H1 (cell line): ENCODE data around the gene NIPAL1. TPM values are rescaled to one million over a fixed set of nuclear protein-coding genes. Genes with fewer than 3 reads are reported as not detected.

Source experiments
- CTCF ChIA-PET: fragments of 300-600 bp; sonication (Branson Sonifier 250); formaldehyde crosslinking; loops from one replicate; lab custom pipeline; 2021; ENCODE audit not compliant: partially characterized antibody; lab: Charles Lee
- POLR2A ChIA-PET: fragments of 300-600 bp; sonication (Branson Sonifier 250); formaldehyde crosslinking; loops from one replicate; lab custom pipeline; 2021; ENCODE audit warnings: inconsistent platforms; ENCODE audit not compliant: partially characterized antibody; lab: Charles Lee
- DNase-seq, 2 experiments: peaks; one replicate each; pipeline versions ENCODE4 v3.0.0 to v3.0.0-alpha.2; 2010 to 2022; ENCODE audit warnings: low spot score in 2 of 2, low read depth in 1 of 2, mixed read lengths in 1 of 2
- FAIRE-seq: peaks from 2 replicates; lab custom pipeline; 2011; peaks lifted over from hg19 to GRCh38; lab: Jason Lieb, UNC
- H2AFZ ChIP-seq: 2 replicates; pipeline ENCODE4 v1.8.1; 2012; ENCODE audit warnings: low read length, inconsistent platforms
- H2AK5ac ChIP-seq: 2 replicates; pipeline ENCODE4 v1.6.1; 2013; ENCODE audit warnings: low read depth, low read length
- H2BK120ac ChIP-seq: replicated peaks from 2 replicates; pipeline ENCODE3; 2013; ENCODE audit warnings: low read depth, low read length, inconsistent platforms
- H2BK12ac ChIP-seq: 2 replicates; pipeline ENCODE4 v1.6.1; 2013; ENCODE audit warnings: low read depth, low read length
- H2BK15ac ChIP-seq: 2 replicates; pipeline ENCODE4 v1.6.1; 2013; ENCODE audit warnings: low read length
- H2BK20ac ChIP-seq: 2 replicates; pipeline ENCODE4 v1.6.1; 2013; ENCODE audit warnings: low read length
- H2BK5ac ChIP-seq: 2 replicates; pipeline ENCODE4 v1.6.1; 2013; ENCODE audit warnings: low read depth, low read length
- H3K14ac ChIP-seq: 2 replicates; pipeline ENCODE4 v1.6.1; 2013; ENCODE audit warnings: inconsistent platforms; ENCODE audit not compliant: insufficient read length
- H3K18ac ChIP-seq: 2 replicates; pipeline ENCODE4 v1.6.1; 2013; ENCODE audit warnings: low read length; ENCODE audit errors: extremely low read depth
- H3K23ac ChIP-seq: 2 replicates; pipeline ENCODE4 v1.6.1; 2013; ENCODE audit warnings: inconsistent platforms; ENCODE audit not compliant: insufficient read length
- H3K23me2 ChIP-seq: 2 replicates; pipeline ENCODE4 v1.6.1; 2013; ENCODE audit warnings: low read depth, low read length
- H3K27ac ChIP-seq: 2 replicates; pipeline ENCODE4 v1.6.1; 2011; ENCODE audit warnings: low read depth, low read length, inconsistent platforms
- H3K27me3 ChIP-seq, 4 experiments: replicated peaks in 1 of 4; 1 replicate in 1 of 4; 2 replicates in 3 of 4; pipeline versions ENCODE4 v1.6.1 to v1.8.1; 2011 to 2013; ENCODE audit warnings: low read length in 3 of 4, mild to moderate bottlenecking in 3 of 4, inconsistent platforms in 2 of 4, mixed read lengths in 2 of 4, moderate library complexity in 1 of 4; ENCODE audit not compliant: control insufficient read depth in 3 of 4, insufficient read depth in 3 of 4; ENCODE audit errors: extremely low read depth in 1 of 4
- H3K36me3 ChIP-seq, 4 experiments: 2 replicates each; pipeline versions ENCODE4 v1.6.1 to v1.8.1; 2011 to 2013; ENCODE audit warnings: mild to moderate bottlenecking in 4 of 4, low read length in 3 of 4, moderate library complexity in 2 of 4, control low read depth in 1 of 4, inconsistent platforms in 1 of 4; ENCODE audit not compliant: insufficient read depth in 4 of 4, control insufficient read depth in 2 of 4
- H3K4ac ChIP-seq: replicated peaks from 2 replicates; pipeline ENCODE3; 2013; ENCODE audit warnings: low read length, low read depth, mixed read lengths, inconsistent platforms; ENCODE audit not compliant: insufficient read length
- H3K4me1 ChIP-seq, 4 experiments: replicated peaks in 1 of 4; 1 replicate in 1 of 4; 2 replicates in 3 of 4; pipeline versions ENCODE4 v1.6.1 to v1.8.1; 2011 to 2013; ENCODE audit warnings: low read length in 3 of 4, inconsistent platforms in 2 of 4, mixed read lengths in 1 of 4; ENCODE audit not compliant: insufficient read depth in 4 of 4, control insufficient read depth in 3 of 4
- H3K4me2 ChIP-seq, 2 experiments: 2 replicates each; pipeline versions ENCODE4 v1.6.1 to v1.8.1; 2011 to 2013; ENCODE audit warnings: low read depth in 2 of 2, low read length in 2 of 2, control low read depth in 1 of 2, inconsistent platforms in 1 of 2, mild to moderate bottlenecking in 1 of 2; ENCODE audit not compliant: insufficient read depth in 1 of 2
- H3K4me3 ChIP-seq, 4 experiments: fragments of 200-600, 300-600 bp in 1 of 4; sonication (generic), shearing (Covaris generic), sonication (Bioruptor Twin) in 1 of 4; 2 replicates each; pipeline versions ENCODE4 v1.5.1 to v1.8.1; 2011 to 2016; ENCODE audit warnings: low read length in 4 of 4, low read depth in 3 of 4, control low read depth in 2 of 4, inconsistent platforms in 2 of 4, mild to moderate bottlenecking in 2 of 4, mixed read lengths in 1 of 4, moderate library complexity in 1 of 4; ENCODE audit not compliant: insufficient read depth in 2 of 4; ENCODE audit errors: extremely low read depth in 1 of 4
- H3K56ac ChIP-seq: replicated peaks from 2 replicates; pipeline ENCODE3; 2013; ENCODE audit warnings: low read depth, mild to moderate bottlenecking, mixed read lengths, low read length, inconsistent platforms; ENCODE audit not compliant: insufficient read length
- H3K79me1 ChIP-seq: 2 replicates; pipeline ENCODE4 v1.6.1; 2013; ENCODE audit warnings: low read depth, low read length, control low read depth
- H3K79me2 ChIP-seq, 2 experiments: 2 replicates each; pipeline versions ENCODE4 v1.6.1 to v1.8.1; 2012 to 2013; ENCODE audit warnings: low read length in 2 of 2, mild to moderate bottlenecking in 2 of 2, inconsistent platforms in 1 of 2; ENCODE audit not compliant: insufficient read depth in 2 of 2, control insufficient read depth in 1 of 2
- H3K9ac ChIP-seq, 4 experiments: replicated peaks in 1 of 4; 1 replicate in 1 of 4; 2 replicates in 3 of 4; pipeline versions ENCODE4 v1.6.1 to v1.8.1; 2011 to 2013; ENCODE audit warnings: low read depth in 3 of 4, low read length in 3 of 4, control low read depth in 2 of 4, mild to moderate bottlenecking in 2 of 4, moderate library complexity in 2 of 4, inconsistent platforms in 1 of 4; ENCODE audit errors: extremely low read depth in 1 of 4
- H3K9me3 ChIP-seq, 2 experiments: 2 replicates each; pipeline versions ENCODE4 v1.6.1 to v1.8.1; 2012 to 2013; ENCODE audit warnings: mild to moderate bottlenecking in 2 of 2, moderate library complexity in 2 of 2, control low read depth in 1 of 2, inconsistent platforms in 1 of 2, low read depth in 1 of 2, low read length in 1 of 2, mixed read lengths in 1 of 2; ENCODE audit not compliant: insufficient read depth in 2 of 2
- H4K20me1 ChIP-seq, 2 experiments: replicated peaks in 1 of 2; 2 replicates each; pipeline versions ENCODE3 to v1.8.1; 2011 to 2013; ENCODE audit warnings: inconsistent platforms in 2 of 2, low read length in 2 of 2, mild to moderate bottlenecking in 1 of 2; ENCODE audit not compliant: insufficient read depth in 2 of 2, control insufficient read depth in 1 of 2
- H4K5ac ChIP-seq: 2 replicates; pipeline ENCODE4 v1.6.1; 2013; ENCODE audit warnings: low read length, low read depth, mixed read lengths, inconsistent platforms; ENCODE audit not compliant: insufficient read length
- H4K8ac ChIP-seq: 2 replicates; pipeline ENCODE4 v1.8.0; 2013; ENCODE audit warnings: mild to moderate bottlenecking, moderate library complexity, low read length, inconsistent platforms; ENCODE audit not compliant: insufficient read depth; ENCODE audit errors: extremely low read depth
- H4K91ac ChIP-seq: replicated peaks from 2 replicates; pipeline ENCODE3; 2013; ENCODE audit warnings: low read length, mixed read lengths, inconsistent platforms; ENCODE audit not compliant: insufficient read length
- BRCA1 ChIP-seq: IDR thresholded peaks from 2 replicates; pipeline ENCODE4 v1.6.1; 2012; ENCODE audit warnings: low read depth, low read length, improper control_type of control experiment
- SUZ12 ChIP-seq: fragments of 200-600 bp; sonication (generic); IDR thresholded peaks from 2 replicates; pipeline ENCODE4 v1.6.1; 2012; ENCODE audit warnings: mild to moderate bottlenecking, inconsistent platforms, low read length, moderate library complexity, mixed read lengths
- polyA plus RNA-seq, 7 experiments: library from polyadenylated mRNA; depleted of rRNA in 3 of 7; stranded (reverse) in 5 of 7; unstranded in 2 of 7; fragments of >200 nt in 5 of 7; fragments of 200-250 nt in 2 of 7; gene quantifications; 1 replicate in 5 of 7; 2 replicates in 1 of 7; 4 replicates in 1 of 7; pipeline versions ENCODE4 v1.2.1 to v1.2.3, GENCODE V29; 2011 to 2013; ENCODE audit warnings: missing spikeins in 2 of 7, mixed read lengths in 2 of 7
- total RNA-seq: library from RNA; stranded (reverse); fragmentation: NEBNext Ultra II Directional; extraction: Animal tissue kit (Norgen Biotek cat#: 25700); gene quantifications from 2 replicates; pipeline ENCODE4 v1.2.1, GENCODE V29; 2021

Gene NIPAL1
- total and polyA plus RNA-seq, 2 of the 8 experiments (the other 6 are each of a cell fraction or from before 2014, with no cell fraction given): 1.4 to 4.9 TPM

GRCh38 chr4:48033412-48033811 is 16.8 kb downstream of the NIPAL1 start:
- H3K27ac ChIP-seq: no peak overlapping the region
- H3K4me3 ChIP-seq: no peak overlapping the region
- no peak overlapping the region for H3K56ac ChIP-seq
- no peak overlapping the region for H4K91ac ChIP-seq
- no peaks in the 10 kb centered on the region for H3K79me1 ChIP-seq
- no peaks in the 10 kb centered on the region for H3K79me2 ChIP-seq
- H3K27me3 ChIP-seq: no peaks in the 10 kb centered on the region
- no peak overlapping the region for H4K8ac ChIP-seq
- H4K5ac ChIP-seq: no peak overlapping the region
- H2BK20ac ChIP-seq: no peak overlapping the region
- H3K23ac ChIP-seq: no peak overlapping the region
- no peak for DNase-seq
- H2BK5ac ChIP-seq: no peak overlapping the region
- CTCF ChIA-PET: interaction anchor here (0.6 to 5.9 kb wide), 27 partner anchors 9 to 228 kb away, joined by 3 to 85 read pairs (median 5); no protein-coding TSS in a partner anchor
- H2AK5ac ChIP-seq: no peak overlapping the region
- H2AFZ ChIP-seq: no peak overlapping the region
- peaks cover 0 to 11% (median 0%) of the 10 kb centered on the region in 4 experiments; a peak in 4 of 7 replicates for H3K4me1 ChIP-seq
- peaks cover 0 to 3% (median 0%) of the 10 kb centered on the region in 4 experiments; a peak in 1 of 8 replicates for H3K36me3 ChIP-seq
- FAIRE-seq: no peak
- H3K4me2 ChIP-seq: no peak overlapping the region
- H3K23me2 ChIP-seq: no peaks in the 10 kb centered on the region
- H2BK12ac ChIP-seq: no peak overlapping the region
- H4K20me1 ChIP-seq: no peaks in the 10 kb centered on the region
- POLR2A ChIA-PET: no interaction called here
- no peak overlapping the region for H3K14ac ChIP-seq
- no peak overlapping the region for H3K18ac ChIP-seq
- H3K4ac ChIP-seq: no peak overlapping the region
- H3K9ac ChIP-seq: no peak overlapping the region
- H3K9me3 ChIP-seq: no peaks in the 10 kb centered on the region
- H2BK15ac ChIP-seq: no peak overlapping the region
- H2BK120ac ChIP-seq: no peak overlapping the region
- TF ChIP-seq BRCA1 (no peak), SUZ12 (no peak)
